GM18868 (cell line): ENCODE data around the gene ZMAT5.

Experiments used
- ATAC-seq: cut with Tn5 transposase; IDR thresholded peaks from one replicate; pipeline ENCODE4 v1.9.1; 2021; ENCODE audit warnings: mild to moderate bottlenecking, moderate library complexity; ENCODE audit not compliant: unreplicated experiment

ZMAT5 gene

DNA sequence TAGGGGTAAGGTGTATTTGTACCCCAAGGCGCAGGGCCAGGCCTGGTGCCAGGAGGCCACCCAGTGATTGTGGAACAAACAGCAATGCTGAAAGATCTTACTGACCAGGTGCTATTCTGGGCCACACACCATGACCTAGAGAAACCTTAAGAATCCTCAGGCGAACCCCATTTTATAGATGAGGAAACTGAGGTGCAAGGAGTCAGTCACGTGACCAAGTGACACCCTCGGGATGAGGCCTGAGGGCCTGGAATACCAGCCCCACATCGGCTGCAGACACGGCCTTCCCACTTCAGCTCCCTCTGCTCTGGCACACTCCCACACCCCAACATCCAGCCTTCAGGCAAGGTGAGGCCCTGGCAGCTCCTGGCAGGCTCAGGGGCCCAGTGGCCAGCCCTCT, 33.9 kb downstream of the ZMAT5 start:
- ATAC-seq = no peak

- no peak for ATAC-seq
These were observed 35.6 kb downstream of the ZMAT5 start for GRCh38 chr22:29731058-29731850.

GRCh38 chr22:29729161-29729560, 37.6 kb downstream of the ZMAT5 start:
- no peak for ATAC-seq

- no peak for ATAC-seq
These were observed 39.7 kb downstream of the ZMAT5 start for GRCh38 chr22:29727131-29727523.

DNA sequence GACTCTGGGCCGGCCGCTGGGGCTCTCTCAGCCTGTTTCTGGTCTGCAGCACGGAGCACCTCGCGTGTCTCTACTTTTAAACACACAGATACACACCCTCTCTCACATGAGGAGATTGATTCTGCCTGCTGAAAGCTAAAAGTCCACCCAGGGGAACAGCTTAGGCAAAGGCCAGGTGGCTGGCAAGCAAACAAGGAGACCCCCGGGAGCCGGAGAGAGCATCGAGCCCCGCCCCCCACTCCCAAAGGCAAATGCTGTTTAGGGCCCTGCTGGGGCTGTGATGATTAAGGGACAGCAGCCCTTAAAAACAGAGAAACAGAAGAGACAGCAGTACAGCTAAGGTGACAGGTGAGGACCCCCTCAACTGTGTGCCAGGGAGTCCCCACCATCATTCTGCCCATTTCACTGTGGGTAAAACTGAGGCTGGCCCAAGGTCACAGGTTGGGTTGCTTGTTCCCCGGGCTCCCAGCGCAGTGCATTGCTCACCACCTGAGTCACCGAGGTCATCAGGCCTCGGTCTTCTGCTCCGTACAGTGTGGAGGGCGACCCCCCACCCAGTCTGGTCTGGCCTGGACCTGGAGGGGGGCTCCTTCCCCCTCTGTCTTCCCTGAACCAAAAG, 40.2 kb downstream of the ZMAT5 start:
- no peak for ATAC-seq

GRCh38 chr22:29726106-29726505, 40.7 kb downstream of the ZMAT5 start:
- ATAC-seq = no peak

GRCh38 chr22:29724843-29725242, 42.0 kb downstream of the ZMAT5 start:
- no peak for ATAC-seq

DNA sequence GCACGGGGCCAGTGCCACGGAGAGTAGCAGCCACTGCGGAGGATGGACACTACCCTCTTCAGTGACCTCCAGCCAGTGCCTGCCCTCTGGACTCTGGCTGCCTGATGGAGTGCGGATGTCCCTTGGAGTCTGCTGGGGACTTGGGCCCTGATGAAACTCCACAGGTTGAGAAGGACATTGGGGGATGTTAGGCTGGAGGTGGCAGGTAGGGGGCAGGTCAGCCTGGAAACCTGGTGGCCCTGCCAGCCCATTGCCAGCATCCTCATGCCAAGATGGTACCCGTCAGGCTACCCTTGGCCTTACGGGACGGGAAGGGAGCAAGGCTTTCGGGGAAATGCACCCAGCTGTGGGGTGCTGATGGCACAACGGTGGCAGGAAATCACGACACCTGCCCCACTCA, 43.0 kb downstream of the ZMAT5 start:
- ATAC-seq = no peak

DNA sequence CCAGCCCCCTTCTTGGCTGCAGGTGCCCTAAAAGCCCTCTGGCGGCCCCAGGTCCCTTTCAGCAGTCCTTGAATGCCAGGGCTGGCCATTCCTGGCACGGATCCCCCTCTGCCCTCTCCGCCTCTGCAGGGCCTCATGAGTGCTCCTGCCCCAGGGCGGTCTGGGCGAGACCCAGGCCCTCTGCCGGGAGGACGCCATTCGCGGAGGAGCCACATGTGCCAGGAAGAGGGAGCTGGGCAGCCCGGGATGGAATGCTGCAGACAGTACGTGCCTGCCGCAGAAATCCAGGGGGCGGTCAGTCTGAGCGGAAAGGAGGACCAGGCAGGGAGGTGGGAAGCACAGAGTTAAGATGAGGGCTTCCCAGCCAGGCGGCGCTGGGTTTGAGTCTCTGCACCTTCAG, 44.2 kb downstream of the ZMAT5 start:
- ATAC-seq = no peak

DNA sequence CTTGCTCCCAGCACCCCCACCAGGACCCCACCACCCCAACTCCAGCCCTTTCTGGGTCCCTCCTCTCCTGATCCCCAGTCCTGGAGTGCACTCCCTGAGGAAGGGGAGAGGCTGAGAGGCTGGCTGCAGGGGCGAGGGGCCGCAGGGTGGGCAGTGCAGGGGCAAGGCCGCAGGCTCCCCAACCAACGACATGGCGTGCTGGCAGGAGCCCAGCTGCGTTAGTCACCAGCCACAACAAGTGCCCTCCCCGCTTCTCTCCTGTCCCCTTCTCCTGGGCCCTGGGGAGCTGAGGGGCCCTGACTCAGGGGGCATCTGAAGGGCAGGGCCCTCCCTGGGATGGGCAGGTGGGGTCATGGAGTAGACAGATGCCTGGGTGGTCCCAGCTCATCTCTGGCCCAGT, 44.7 kb downstream of the ZMAT5 start:
- ATAC-seq = no peak

DNA sequence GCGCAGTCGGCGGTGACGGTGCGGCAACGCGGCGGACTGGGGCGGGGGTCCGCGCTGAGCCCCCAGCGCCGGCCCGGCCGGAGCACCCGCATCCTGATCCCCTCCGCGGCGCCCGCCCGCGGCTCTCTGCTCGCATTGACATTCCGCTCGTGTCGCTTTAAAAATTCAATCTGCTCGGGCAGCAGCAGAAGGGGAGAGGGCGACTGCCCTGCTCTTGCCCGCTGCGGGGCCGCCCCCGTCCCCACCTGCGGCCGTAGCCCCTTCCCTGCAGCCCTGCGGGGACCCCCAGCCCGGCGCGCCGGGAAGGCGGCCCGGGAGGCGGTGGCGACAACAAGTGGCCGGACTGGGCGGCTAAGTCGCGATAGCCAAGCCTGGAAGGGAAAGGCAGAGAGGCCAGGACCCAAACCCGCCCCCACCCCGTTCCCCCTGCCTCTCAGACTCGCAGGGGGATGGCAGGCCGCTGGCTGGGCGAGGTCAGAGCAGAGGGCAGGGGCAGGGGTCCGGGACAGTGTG, 45.9 kb downstream of the ZMAT5 start:
- no peak for ATAC-seq

- no peak for ATAC-seq
These were observed 46.7 kb downstream of the ZMAT5 start, which contains the start of gene CABP7 for GRCh38 chr22:29719899-29720645. TSS of gene CABP7 (plus strand) at chr22:29720003. CDS start at chr22:29720425, 422 bp downstream.

GRCh38 chr22:29718949-29719898, 47.6 kb downstream of the ZMAT5 start:
- ATAC-seq = no peak

GRCh38 chr22:29717789-29718188, 49.0 kb downstream of the ZMAT5 start:
- no peak for ATAC-seq

GRCh38 chr22:29716814-29717545, 49.8 kb downstream of the ZMAT5 start:
- ATAC-seq = no peak

- ATAC-seq = no peak
These were observed 51.1 kb downstream of the ZMAT5 start for GRCh38 chr22:29715705-29716104.

- ATAC-seq = no peak
These were observed 51.6 kb downstream of the ZMAT5 start for GRCh38 chr22:29715240-29715639.

DNA sequence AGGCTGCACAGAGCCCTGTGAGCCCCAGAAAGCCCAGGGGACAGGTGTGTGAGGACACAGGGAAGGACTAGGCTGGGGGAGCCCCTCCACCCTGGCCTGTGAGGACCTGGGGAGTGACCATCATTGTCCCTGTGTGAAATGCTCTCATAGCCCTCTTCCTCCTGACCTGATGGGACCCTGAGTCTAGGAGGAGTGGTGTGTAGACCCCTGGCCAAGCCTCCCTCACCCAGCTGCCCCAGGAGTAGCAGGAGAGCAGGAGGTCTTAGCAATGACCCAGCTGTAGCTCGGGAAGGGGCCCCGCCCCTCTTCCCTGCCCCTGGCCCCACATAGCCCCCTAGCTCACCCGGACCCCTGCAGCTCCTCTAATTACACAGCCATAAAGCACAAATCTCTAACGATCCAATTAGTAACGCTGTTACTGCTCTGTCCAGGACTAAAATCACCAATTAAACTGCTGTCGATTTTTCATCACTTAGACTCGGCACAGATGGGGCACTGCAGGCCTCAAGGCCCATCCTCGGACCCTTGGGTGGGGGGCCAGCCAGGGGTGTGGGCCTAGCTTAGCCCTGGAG, 53.6 kb downstream of the ZMAT5 start:
- no peak for ATAC-seq

GRCh38 chr22:29712119-29712518, 54.7 kb downstream of the ZMAT5 start:
- ATAC-seq = no peak
